HuH-7.5 (cell line): Measurements from ENCODE around the gene ERGIC2.

ENCODE experiments used
- DNase-seq: peaks from one replicate; pipeline ENCODE4 v3.0.0; 2011; ENCODE audit warnings: low spot score

ERGIC2 gene

DNA sequence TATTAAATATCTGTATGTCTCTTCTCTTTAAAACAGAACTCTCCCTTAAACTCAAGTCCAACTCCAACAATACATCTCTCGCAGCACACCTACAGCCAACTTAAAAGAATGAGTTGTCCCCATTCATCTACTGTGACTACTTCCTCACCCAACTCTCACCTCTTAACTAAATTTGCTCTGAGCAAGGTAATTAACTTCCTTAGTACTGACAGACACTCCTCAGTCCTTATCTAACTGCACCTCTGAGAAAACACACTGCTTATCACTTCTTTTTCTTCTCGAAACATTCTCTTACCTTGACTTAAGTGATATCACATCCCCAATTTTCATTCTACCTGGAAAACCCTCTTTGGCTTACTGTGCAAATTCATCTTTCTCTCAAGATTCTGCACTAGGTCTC is 7.0 kb downstream of the ERGIC2 start:
- DNase-seq: no peak

DNA sequence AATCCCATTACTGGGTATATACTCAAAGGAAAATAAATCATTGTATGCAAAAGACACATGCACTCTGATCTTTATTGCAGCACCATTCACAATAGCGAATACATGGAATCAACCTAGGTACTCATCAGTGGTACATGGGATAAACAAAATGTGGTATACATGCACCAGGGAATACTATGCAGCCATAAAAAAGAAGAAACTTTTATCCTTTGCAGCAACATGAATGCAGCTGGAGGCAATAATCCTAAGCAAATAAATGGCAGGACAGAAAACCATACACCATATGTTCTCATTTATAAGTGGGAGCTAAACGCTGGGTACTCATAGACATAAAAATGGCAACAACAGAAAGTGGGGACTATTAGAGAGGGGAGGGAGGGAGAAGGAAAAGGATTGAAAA is 15.9 kb downstream of the ERGIC2 start:
- no peak for DNase-seq

DNA sequence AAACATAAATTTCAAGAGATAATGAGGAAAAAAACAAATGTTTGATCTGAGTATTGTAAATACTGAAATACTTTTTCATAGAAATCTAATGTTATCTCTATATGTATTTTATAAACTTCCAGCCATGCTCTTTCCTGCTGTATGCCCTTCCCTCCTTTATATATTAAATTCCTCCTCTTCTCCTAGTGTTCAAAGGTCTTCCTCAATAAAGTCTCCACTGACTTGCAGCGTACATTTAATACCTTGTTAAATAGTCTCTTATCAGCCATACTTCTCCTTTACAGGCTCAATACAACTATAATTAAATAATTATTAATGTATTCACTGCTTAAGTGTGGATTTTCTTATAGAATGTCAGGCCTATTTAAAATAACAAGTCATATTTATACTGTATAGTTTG is 26.0 kb downstream of the ERGIC2 start:
- no peak for DNase-seq

DNA sequence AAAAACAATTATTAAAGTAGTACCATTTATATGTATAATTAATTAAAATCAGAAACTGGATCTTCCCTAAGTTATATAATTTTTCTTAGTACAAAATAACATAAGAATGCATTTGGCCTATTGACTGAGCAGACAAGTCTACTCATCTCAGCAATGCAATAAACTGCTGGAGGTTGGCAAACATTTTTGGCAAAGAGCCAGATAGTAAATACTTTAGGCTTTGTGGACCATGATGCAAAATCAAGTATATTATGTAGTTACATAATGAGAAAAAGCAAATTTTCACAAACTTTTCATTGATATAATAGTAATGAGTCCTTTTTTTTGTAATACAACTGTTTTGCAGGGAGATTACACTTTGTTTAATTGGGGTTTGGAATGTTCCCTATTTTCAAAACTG is 30.9 kb downstream of the ERGIC2 start:
- no peak for DNase-seq

DNA sequence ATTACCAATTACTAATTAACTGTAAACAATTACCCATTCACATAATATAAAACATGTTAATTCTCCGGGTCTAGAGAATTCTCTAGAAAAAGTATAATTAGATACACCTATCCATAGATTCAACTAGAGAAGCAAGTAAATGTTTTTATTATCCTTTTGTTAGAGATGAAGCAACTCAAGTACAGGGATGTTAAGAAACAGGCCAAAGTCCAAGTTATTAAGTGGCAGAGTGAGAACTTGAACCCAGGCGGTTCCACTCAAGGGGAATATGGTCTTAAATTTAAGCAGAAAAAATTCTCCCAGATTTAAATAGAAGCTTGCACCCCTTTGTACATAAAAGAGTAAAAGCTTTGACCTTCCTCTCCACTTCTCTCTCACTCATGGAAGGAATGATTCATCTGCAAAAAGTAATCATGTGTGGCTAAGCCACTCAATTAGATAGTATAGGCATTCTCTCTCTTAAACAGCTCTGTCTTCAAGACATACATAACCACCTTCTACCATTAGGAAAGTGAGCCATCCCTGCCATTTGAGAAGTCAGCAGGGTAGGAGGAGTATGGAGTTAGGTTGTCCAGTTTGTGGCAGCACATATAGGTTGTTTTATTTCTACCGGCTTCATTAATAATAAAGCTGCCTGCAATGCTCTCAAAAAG is 34.1 kb downstream of the ERGIC2 start:
- no peak for DNase-seq

- no peak for DNase-seq
These were observed 37.8 kb downstream of the ERGIC2 start for GRCh38 chr12:29343022-29343799.

DNA sequence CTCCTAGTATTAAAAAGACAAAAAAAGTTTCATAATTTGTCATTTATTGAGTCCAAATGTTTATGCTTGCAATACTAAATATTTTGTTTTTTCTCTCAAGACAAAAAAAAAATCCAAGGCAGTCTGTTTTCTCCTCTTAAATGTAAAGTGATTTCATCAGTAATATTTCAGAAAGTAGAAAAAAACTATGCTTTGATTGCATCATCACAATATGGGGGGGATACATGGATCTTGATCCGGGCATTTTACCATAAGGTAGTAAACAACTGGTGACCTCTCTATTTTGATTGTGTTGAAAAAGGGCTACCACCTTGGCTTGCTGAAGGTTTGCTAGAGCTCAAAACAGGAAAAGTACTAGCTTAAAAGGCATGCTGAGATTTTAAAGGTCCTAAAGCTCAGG is 43.6 kb downstream of the ERGIC2 start:
- DNase-seq: no peak

DNA sequence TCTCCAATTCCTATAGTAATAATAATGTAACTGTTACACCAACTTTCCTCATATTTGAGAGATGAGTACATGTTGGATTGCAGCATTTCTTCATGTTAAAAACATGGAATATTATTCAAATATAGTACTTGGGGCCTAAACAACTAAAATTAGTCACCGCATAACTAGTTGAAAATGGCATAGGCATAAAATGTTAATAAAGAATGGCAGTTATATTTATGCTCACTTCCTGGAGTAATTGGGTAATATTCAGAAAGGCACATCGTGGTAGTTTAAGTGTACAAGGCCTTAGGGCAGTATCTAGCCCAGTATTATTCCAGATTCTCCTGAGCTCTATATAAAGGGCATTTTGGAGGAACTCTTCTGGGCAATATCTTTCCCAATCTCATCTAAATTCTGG is 46.0 kb downstream of the ERGIC2 start:
- DNase-seq: no peak

DNA sequence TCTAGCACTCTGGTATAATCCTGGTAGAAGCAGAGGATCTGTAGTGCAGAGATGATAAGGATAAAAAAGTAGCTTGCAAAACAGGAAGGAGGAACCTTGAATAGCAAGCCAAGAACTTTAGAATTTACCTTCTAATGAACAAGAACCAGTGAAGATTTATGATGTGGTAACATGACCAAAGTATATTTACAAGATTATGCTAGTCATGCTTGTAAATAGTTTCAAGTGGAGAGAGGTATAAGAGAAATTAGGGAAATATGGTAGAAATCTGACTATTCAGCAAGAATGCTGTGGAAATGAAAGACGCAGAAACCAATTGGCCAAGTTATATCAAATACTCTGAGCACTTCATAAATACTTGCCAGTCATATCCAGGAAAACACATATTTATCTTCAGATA is 47.8 kb downstream of the ERGIC2 start:
- no peak for DNase-seq

- no peak for DNase-seq
These were observed 51.6 kb downstream of the ERGIC2 start for GRCh38 chr12:29329411-29329810.

DNA sequence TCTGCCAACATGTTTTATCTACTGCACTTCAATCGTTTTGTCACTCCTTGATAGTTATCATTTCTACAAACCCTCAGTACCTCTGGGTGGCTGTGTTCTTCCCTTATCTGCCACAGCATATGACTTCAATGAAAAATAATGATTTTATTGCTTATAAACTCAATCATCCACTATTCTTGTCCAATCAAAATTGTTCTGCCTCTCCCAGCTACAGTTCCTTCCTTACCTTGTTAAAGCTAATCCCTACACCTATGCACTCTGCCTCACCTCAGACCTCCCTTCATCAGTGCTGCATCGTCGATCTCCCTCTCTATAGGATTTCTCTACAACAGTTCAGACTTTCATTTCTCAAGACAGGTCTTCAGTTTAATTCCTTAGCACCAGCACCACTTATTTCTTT is 58.8 kb downstream of the ERGIC2 start:
- DNase-seq: no peak

DNA sequence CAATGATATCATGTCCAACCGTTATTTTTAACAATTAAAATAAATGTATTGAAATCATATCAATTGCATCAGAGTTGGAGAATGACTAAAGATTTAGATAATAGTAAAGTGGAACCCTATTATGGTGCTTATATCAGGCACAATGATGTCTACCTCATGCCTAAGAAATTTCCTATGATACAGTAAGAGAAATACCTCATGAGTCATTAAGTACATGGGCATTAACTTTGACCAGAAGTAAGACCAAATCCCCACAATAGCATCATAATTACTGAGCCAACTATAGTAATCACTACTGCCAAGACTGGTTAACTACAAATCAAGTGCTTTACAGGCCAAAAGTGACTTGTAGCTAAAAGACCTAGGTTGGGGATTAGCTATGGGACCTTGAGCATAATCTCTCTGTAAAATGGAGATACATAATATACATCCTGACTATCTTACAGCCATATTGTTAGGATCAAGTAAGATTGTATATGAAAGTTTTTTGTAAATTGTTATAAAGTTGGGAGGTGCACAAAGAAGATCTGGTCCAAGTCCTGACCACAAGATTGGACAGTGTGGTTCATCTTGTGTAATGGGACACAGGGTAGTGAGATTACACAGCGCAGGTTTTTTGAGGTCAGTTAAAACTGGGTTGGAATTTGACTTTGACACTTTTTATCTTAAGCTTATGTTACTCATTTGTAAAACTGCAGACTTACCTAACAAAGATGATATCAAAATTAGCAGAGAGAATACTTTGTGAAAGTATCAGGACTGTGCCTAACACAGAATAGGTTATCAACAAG is 60.5 kb downstream of the ERGIC2 start:
- no peak for DNase-seq

DNA sequence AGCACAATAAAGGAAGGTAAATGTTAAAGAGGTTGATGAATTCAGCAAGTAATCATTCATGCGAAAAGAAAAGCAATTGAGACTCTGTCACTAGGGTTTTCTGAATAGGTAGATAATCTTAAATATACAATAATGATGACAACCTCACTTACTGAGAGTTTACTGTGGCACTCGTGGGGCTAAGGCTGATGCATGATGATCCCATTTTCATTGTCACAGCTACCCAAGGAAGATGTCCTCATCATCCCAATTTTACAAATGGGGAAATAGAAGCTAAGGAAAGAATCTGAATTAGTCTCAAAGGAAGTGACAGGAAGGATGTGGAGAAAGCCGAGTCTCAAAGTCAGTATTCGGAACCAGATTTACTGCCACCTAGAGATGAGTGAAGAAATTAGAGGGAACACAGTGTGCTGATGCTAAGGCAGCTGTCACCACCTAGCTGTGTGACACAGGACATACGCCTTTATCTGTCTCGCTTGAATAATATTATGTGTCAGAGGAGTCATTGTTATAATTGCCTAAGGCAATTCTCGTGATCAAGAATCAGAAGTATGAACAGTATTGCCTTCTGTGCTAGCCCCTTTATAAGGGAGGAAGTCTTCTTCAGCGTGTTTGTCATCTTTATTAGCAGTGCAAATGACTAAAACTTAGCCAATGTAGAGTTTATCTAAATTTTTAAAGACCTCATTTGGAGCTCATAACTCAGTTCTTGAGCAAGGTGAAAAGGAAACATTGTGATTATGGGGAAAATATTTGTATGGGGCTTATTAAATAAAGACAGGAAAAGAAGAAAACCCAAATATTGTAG is 63.2 kb downstream of the ERGIC2 start:
- peak; percentile 28 for DNase-seq

DNA sequence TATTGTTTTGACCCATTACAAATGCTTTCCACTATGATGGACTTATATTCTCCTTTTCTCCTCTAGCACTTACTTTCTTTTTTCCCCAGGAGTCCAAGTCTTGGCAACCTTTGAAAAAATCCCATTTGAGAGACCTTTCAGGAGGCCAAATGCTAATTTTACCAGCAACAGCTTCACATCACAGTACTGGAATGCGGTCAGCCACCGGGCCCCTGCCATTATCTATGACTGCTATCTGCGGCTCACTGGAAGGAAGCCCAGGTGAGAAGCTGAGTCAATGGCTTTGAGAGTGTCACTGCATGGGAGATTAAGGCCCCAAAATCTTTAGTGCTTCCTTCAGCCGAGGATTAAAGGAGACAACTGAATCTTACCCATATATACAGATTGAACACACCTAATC is 64.2 kb downstream of the ERGIC2 start:
- DNase-seq: no peak

GRCh38 chr12:29314416-29314815 is 66.6 kb downstream of the ERGIC2 start:
- no peak for DNase-seq

DNA sequence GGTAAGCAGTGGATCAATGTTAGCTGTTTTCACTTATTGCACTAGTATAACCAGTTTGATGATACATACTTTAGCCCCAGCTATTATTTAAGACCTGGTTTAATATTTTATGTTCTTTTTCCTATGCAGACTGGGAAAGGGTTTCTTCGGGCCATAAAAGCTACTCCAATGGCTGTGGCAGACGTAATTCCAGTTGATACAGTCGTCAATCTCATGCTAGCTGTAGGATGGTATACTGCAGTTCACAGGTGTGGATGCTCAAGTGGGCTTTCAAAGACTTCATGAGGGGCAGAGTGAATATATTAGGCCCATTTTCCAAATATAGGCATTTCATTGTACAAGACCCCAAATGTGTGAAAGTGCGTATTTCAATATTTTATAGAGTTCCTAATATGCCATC is 70.1 kb downstream of the ERGIC2 start:
- no peak for DNase-seq

GRCh38 chr12:29309320-29309902 is 71.6 kb downstream of the ERGIC2 start:
- DNase-seq: no peak

GRCh38 chr12:29306682-29307081 is 74.3 kb downstream of the ERGIC2 start:
- DNase-seq: no peak

DNA sequence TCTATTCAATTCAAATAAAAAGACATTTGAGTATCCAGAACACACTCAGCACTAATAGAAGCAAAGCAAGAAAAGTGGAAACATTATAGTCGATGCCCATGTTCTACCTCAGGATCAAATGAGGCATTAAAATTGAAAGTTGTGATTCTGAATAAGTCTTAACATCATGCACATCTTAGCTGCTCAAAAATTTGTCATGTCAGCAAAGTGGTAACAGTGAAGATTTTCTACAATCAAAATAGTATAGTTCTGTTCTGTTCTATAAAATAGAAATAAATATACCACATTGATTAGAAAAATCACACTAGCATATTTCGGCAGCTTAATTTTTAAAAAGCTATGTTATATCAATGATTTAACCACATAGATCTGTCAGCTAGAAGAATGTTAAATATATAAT is 74.7 kb downstream of the ERGIC2 start:
- no peak for DNase-seq

- no peak for DNase-seq
These were observed 76.6 kb downstream of the ERGIC2 start for GRCh38 chr12:29304388-29304787.

DNA sequence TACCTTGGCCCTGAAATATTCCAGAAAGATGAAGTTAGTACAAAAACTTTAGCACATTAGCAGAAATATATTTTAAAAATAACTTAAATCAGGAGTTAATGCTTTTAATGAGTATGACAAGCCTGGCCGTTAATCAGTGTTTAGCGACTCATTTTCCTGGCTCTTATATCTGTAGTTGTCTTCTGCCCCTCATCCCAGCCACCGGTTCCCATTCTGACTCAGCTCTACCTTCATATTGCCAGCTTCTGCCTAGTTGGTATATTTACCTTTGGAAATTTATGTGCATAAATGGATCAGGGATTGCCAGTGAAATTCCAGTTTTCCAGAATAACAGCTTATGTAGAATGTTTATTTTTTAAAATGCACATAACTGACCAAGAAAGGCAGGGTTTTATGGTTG is 79.9 kb downstream of the ERGIC2 start:
- no peak for DNase-seq

GRCh38 chr12:29299633-29300032 is 81.3 kb downstream of the ERGIC2 start:
- no peak for DNase-seq
